H1 (cell line): ENCODE data around the gene CENPP. TPM values are rescaled to one million over a fixed set of nuclear protein-coding genes. Genes with fewer than 3 reads are reported as not detected.

Experiments used
- CTCF ChIA-PET: fragments of 300-600 bp; sonication (Branson Sonifier 250); formaldehyde crosslinking; loops from one replicate; lab custom pipeline; 2021; ENCODE audit not compliant: partially characterized antibody; lab: Charles Lee
- POLR2A ChIA-PET: fragments of 300-600 bp; sonication (Branson Sonifier 250); formaldehyde crosslinking; loops from one replicate; lab custom pipeline; 2021; ENCODE audit warnings: inconsistent platforms; ENCODE audit not compliant: partially characterized antibody; lab: Charles Lee
- DNase-seq, 2 experiments: peaks; one replicate each; pipeline versions ENCODE4 v3.0.0 to v3.0.0-alpha.2; 2010 to 2022; ENCODE audit warnings: low spot score in 2 of 2, low read depth in 1 of 2, mixed read lengths in 1 of 2
- FAIRE-seq: peaks from 2 replicates; lab custom pipeline; 2011; peaks lifted over from hg19 to GRCh38; lab: Jason Lieb, UNC
- H2AFZ ChIP-seq: 2 replicates; pipeline ENCODE4 v1.8.1; 2012; ENCODE audit warnings: low read length, inconsistent platforms
- H2AK5ac ChIP-seq: 2 replicates; pipeline ENCODE4 v1.6.1; 2013; ENCODE audit warnings: low read depth, low read length
- H2BK120ac ChIP-seq: replicated peaks from 2 replicates; pipeline ENCODE3; 2013; ENCODE audit warnings: low read depth, low read length, inconsistent platforms
- H2BK12ac ChIP-seq: 2 replicates; pipeline ENCODE4 v1.6.1; 2013; ENCODE audit warnings: low read depth, low read length
- H2BK15ac ChIP-seq: 2 replicates; pipeline ENCODE4 v1.6.1; 2013; ENCODE audit warnings: low read length
- H2BK20ac ChIP-seq: 2 replicates; pipeline ENCODE4 v1.6.1; 2013; ENCODE audit warnings: low read length
- H2BK5ac ChIP-seq: 2 replicates; pipeline ENCODE4 v1.6.1; 2013; ENCODE audit warnings: low read depth, low read length
- H3K14ac ChIP-seq: 2 replicates; pipeline ENCODE4 v1.6.1; 2013; ENCODE audit warnings: inconsistent platforms; ENCODE audit not compliant: insufficient read length
- H3K18ac ChIP-seq: 2 replicates; pipeline ENCODE4 v1.6.1; 2013; ENCODE audit warnings: low read length; ENCODE audit errors: extremely low read depth
- H3K23ac ChIP-seq: 2 replicates; pipeline ENCODE4 v1.6.1; 2013; ENCODE audit warnings: inconsistent platforms; ENCODE audit not compliant: insufficient read length
- H3K23me2 ChIP-seq: 2 replicates; pipeline ENCODE4 v1.6.1; 2013; ENCODE audit warnings: low read depth, low read length
- H3K27ac ChIP-seq: 2 replicates; pipeline ENCODE4 v1.6.1; 2011; ENCODE audit warnings: low read depth, low read length, inconsistent platforms
- H3K27me3 ChIP-seq, 4 experiments: replicated peaks in 1 of 4; 1 replicate in 1 of 4; 2 replicates in 3 of 4; pipeline versions ENCODE4 v1.6.1 to v1.8.1; 2011 to 2013; ENCODE audit warnings: low read length in 3 of 4, mild to moderate bottlenecking in 3 of 4, inconsistent platforms in 2 of 4, mixed read lengths in 2 of 4, moderate library complexity in 1 of 4; ENCODE audit not compliant: control insufficient read depth in 3 of 4, insufficient read depth in 3 of 4; ENCODE audit errors: extremely low read depth in 1 of 4
- H3K36me3 ChIP-seq, 4 experiments: 2 replicates each; pipeline versions ENCODE4 v1.6.1 to v1.8.1; 2011 to 2013; ENCODE audit warnings: mild to moderate bottlenecking in 4 of 4, low read length in 3 of 4, moderate library complexity in 2 of 4, control low read depth in 1 of 4, inconsistent platforms in 1 of 4; ENCODE audit not compliant: insufficient read depth in 4 of 4, control insufficient read depth in 2 of 4
- H3K4ac ChIP-seq: replicated peaks from 2 replicates; pipeline ENCODE3; 2013; ENCODE audit warnings: low read length, low read depth, mixed read lengths, inconsistent platforms; ENCODE audit not compliant: insufficient read length
- H3K4me1 ChIP-seq, 4 experiments: replicated peaks in 1 of 4; 1 replicate in 1 of 4; 2 replicates in 3 of 4; pipeline versions ENCODE4 v1.6.1 to v1.8.1; 2011 to 2013; ENCODE audit warnings: low read length in 3 of 4, inconsistent platforms in 2 of 4, mixed read lengths in 1 of 4; ENCODE audit not compliant: insufficient read depth in 4 of 4, control insufficient read depth in 3 of 4
- H3K4me2 ChIP-seq, 2 experiments: 2 replicates each; pipeline versions ENCODE4 v1.6.1 to v1.8.1; 2011 to 2013; ENCODE audit warnings: low read depth in 2 of 2, low read length in 2 of 2, control low read depth in 1 of 2, inconsistent platforms in 1 of 2, mild to moderate bottlenecking in 1 of 2; ENCODE audit not compliant: insufficient read depth in 1 of 2
- H3K4me3 ChIP-seq, 4 experiments: fragments of 200-600, 300-600 bp in 1 of 4; sonication (generic), shearing (Covaris generic), sonication (Bioruptor Twin) in 1 of 4; 2 replicates each; pipeline versions ENCODE4 v1.5.1 to v1.8.1; 2011 to 2016; ENCODE audit warnings: low read length in 4 of 4, low read depth in 3 of 4, control low read depth in 2 of 4, inconsistent platforms in 2 of 4, mild to moderate bottlenecking in 2 of 4, mixed read lengths in 1 of 4, moderate library complexity in 1 of 4; ENCODE audit not compliant: insufficient read depth in 2 of 4; ENCODE audit errors: extremely low read depth in 1 of 4
- H3K56ac ChIP-seq: replicated peaks from 2 replicates; pipeline ENCODE3; 2013; ENCODE audit warnings: low read depth, mild to moderate bottlenecking, mixed read lengths, low read length, inconsistent platforms; ENCODE audit not compliant: insufficient read length
- H3K79me1 ChIP-seq: 2 replicates; pipeline ENCODE4 v1.6.1; 2013; ENCODE audit warnings: low read depth, low read length, control low read depth
- H3K79me2 ChIP-seq, 2 experiments: 2 replicates each; pipeline versions ENCODE4 v1.6.1 to v1.8.1; 2012 to 2013; ENCODE audit warnings: low read length in 2 of 2, mild to moderate bottlenecking in 2 of 2, inconsistent platforms in 1 of 2; ENCODE audit not compliant: insufficient read depth in 2 of 2, control insufficient read depth in 1 of 2
- H3K9ac ChIP-seq, 4 experiments: replicated peaks in 1 of 4; 1 replicate in 1 of 4; 2 replicates in 3 of 4; pipeline versions ENCODE4 v1.6.1 to v1.8.1; 2011 to 2013; ENCODE audit warnings: low read depth in 3 of 4, low read length in 3 of 4, control low read depth in 2 of 4, mild to moderate bottlenecking in 2 of 4, moderate library complexity in 2 of 4, inconsistent platforms in 1 of 4; ENCODE audit errors: extremely low read depth in 1 of 4
- H3K9me3 ChIP-seq, 2 experiments: 2 replicates each; pipeline versions ENCODE4 v1.6.1 to v1.8.1; 2012 to 2013; ENCODE audit warnings: mild to moderate bottlenecking in 2 of 2, moderate library complexity in 2 of 2, control low read depth in 1 of 2, inconsistent platforms in 1 of 2, low read depth in 1 of 2, low read length in 1 of 2, mixed read lengths in 1 of 2; ENCODE audit not compliant: insufficient read depth in 2 of 2
- H4K20me1 ChIP-seq, 2 experiments: replicated peaks in 1 of 2; 2 replicates each; pipeline versions ENCODE3 to v1.8.1; 2011 to 2013; ENCODE audit warnings: inconsistent platforms in 2 of 2, low read length in 2 of 2, mild to moderate bottlenecking in 1 of 2; ENCODE audit not compliant: insufficient read depth in 2 of 2, control insufficient read depth in 1 of 2
- H4K5ac ChIP-seq: 2 replicates; pipeline ENCODE4 v1.6.1; 2013; ENCODE audit warnings: low read length, low read depth, mixed read lengths, inconsistent platforms; ENCODE audit not compliant: insufficient read length
- H4K8ac ChIP-seq: 2 replicates; pipeline ENCODE4 v1.8.0; 2013; ENCODE audit warnings: mild to moderate bottlenecking, moderate library complexity, low read length, inconsistent platforms; ENCODE audit not compliant: insufficient read depth; ENCODE audit errors: extremely low read depth
- H4K91ac ChIP-seq: replicated peaks from 2 replicates; pipeline ENCODE3; 2013; ENCODE audit warnings: low read length, mixed read lengths, inconsistent platforms; ENCODE audit not compliant: insufficient read length
- CBX5 ChIP-seq: fragments of 300-800, 300-1000 bp; sonication (generic); IDR thresholded peaks from 2 replicates; pipeline ENCODE4 v1.7.1; 2016; ENCODE audit warnings: antibody characterized with exemption, low read length, low read depth
- CREB1 ChIP-seq: IDR thresholded peaks from 2 replicates; pipeline ENCODE4 v1.6.1; 2012; ENCODE audit warnings: inconsistent platforms
- EZH2 ChIP-seq: fragments of 200-600 bp; sonication (generic); IDR thresholded peaks from 2 replicates; pipeline ENCODE4 v1.7.1; 2012; ENCODE audit warnings: low read depth, mild to moderate bottlenecking, moderate library complexity, low read length, inconsistent platforms; ENCODE audit not compliant: severe bottlenecking
- KDM1A ChIP-seq: fragments of 200-600, 300-600 bp; sonication (generic); IDR thresholded peaks from 2 replicates; pipeline ENCODE4 v1.7.1; 2016; ENCODE audit warnings: mild to moderate bottlenecking, low read length, borderline replicate concordance
- KDM4A ChIP-seq: IDR thresholded peaks from one replicate; pipeline ENCODE4 v1.7.1; 2012; ENCODE audit warnings: low read depth, mild to moderate bottlenecking, moderate library complexity, low read length, inconsistent platforms; ENCODE audit not compliant: severe bottlenecking
- MAX ChIP-seq: IDR thresholded peaks from 2 replicates; pipeline ENCODE4 v1.6.1; 2012; ENCODE audit warnings: inconsistent platforms
- PHF8 ChIP-seq: fragments of 200-600 bp; sonication (generic); conservative IDR thresholded peaks from 2 replicates; pipeline ENCODE4 v1.7.1; 2012; ENCODE audit warnings: low read depth, mild to moderate bottlenecking, inconsistent platforms, low read length, moderate library complexity
- POU5F1 ChIP-seq: IDR thresholded peaks from 2 replicates; pipeline ENCODE4 v1.6.1; 2011; ENCODE audit warnings: low read depth, mild to moderate bottlenecking, low read length, moderate library complexity
- RAD21 ChIP-seq, 2 experiments: IDR thresholded peaks in 1 of 2; conservative IDR thresholded peaks in 1 of 2; 2 replicates each; pipeline ENCODE4 v1.6.1; 2011; ENCODE audit warnings: low read depth in 2 of 2, low read length in 2 of 2, improper control_type of control experiment in 1 of 2, inconsistent platforms in 1 of 2, mild to moderate bottlenecking in 1 of 2, moderate library complexity in 1 of 2
- SAP30 ChIP-seq: fragments of 300-600 bp; sonication (generic); IDR thresholded peaks from 2 replicates; pipeline ENCODE4 v1.7.1; 2012; ENCODE audit warnings: low read length, moderate library complexity, mild to moderate bottlenecking, inconsistent platforms; ENCODE audit not compliant: insufficient read depth, insufficient replicate concordance
- SIN3A ChIP-seq, 2 experiments: IDR thresholded peaks in 1 of 2; conservative IDR thresholded peaks in 1 of 2; 2 replicates each; pipeline ENCODE4 v1.6.1; 2011 to 2012; ENCODE audit warnings: low read length in 2 of 2, improper control_type of control experiment in 1 of 2, low read depth in 1 of 2, mild to moderate bottlenecking in 1 of 2
- SP4 ChIP-seq: IDR thresholded peaks from 2 replicates; pipeline ENCODE4 v1.6.1; 2012; ENCODE audit warnings: low read length, inconsistent platforms
- SRF ChIP-seq: IDR thresholded peaks from 2 replicates; pipeline ENCODE4 v1.6.1; 2011; ENCODE audit warnings: mild to moderate bottlenecking, low read depth, low read length, moderate library complexity
- TAF1 ChIP-seq: IDR thresholded peaks from 2 replicates; pipeline ENCODE4 v1.6.1; 2011; ENCODE audit warnings: mild to moderate bottlenecking, low read depth, low read length
- ZNF274 ChIP-seq: IDR thresholded peaks from 2 replicates; pipeline ENCODE4 v1.7.0; 2012; ENCODE audit warnings: low read length, borderline replicate concordance; ENCODE audit errors: extremely low read depth
- WGBS, 2 experiments: shearing (Covaris generic) in 1 of 2; methylation state at CpG; one replicate each; pipeline versions ENCODE4 v1.1.6 to v1.1.7; 2013 to 2015; ENCODE audit warnings: low lambda C conversion rate in 2 of 2, mixed read lengths in 2 of 2, inconsistent platforms in 1 of 2, low coverage in 1 of 2, missing lambda C conversion rate in 1 of 2; ENCODE audit not compliant: insufficient replicate concordance in 2 of 2, insufficient coverage in 1 of 2, insufficient read length in 1 of 2; ENCODE audit errors: extremely low coverage in 1 of 2, missing lambda C conversion rate in 1 of 2; 5-methylcytosine and 5-hydroxymethylcytosine counted together
- polyA plus RNA-seq, 7 experiments: library from polyadenylated mRNA; depleted of rRNA in 3 of 7; stranded (reverse) in 5 of 7; unstranded in 2 of 7; fragments of >200 nt in 5 of 7; fragments of 200-250 nt in 2 of 7; gene quantifications; 1 replicate in 5 of 7; 2 replicates in 1 of 7; 4 replicates in 1 of 7; pipeline versions ENCODE4 v1.2.1 to v1.2.3, GENCODE V29; 2011 to 2013; ENCODE audit warnings: missing spikeins in 2 of 7, mixed read lengths in 2 of 7
- total RNA-seq: library from RNA; stranded (reverse); fragmentation: NEBNext Ultra II Directional; extraction: Animal tissue kit (Norgen Biotek cat#: 25700); gene quantifications from 2 replicates; pipeline ENCODE4 v1.2.1, GENCODE V29; 2021

Gene CENPP
- total and polyA plus RNA-seq, 2 of the 8 experiments (the other 6 are each of a cell fraction or from before 2014, with no cell fraction given) = 2.7 to 10.8 TPM

- POLR2A ChIA-PET = no interaction called here
- H3K4me2 ChIP-seq = no peak overlapping the region
- DNase-seq = no peak
- H3K4me3 ChIP-seq = no peak overlapping the region
- CTCF ChIA-PET = interaction anchor here (0.6 to 0.9 kb wide), 2 partner anchors 8 to 87 kb away, joined by 3 read pairs; no protein-coding TSS in a partner anchor
- no peaks in the 10 kb centered on the region for H3K36me3 ChIP-seq
- H2AFZ ChIP-seq = no peak overlapping the region
- H3K23me2 ChIP-seq = no peaks in the 10 kb centered on the region
- H3K18ac ChIP-seq = no peak overlapping the region
- no peak overlapping the region for H2BK12ac ChIP-seq
- no peaks in the 10 kb centered on the region for H3K27me3 ChIP-seq
- no peaks in the 10 kb centered on the region for H3K79me1 ChIP-seq
- H4K5ac ChIP-seq = no peak overlapping the region
- no peak overlapping the region for H3K56ac ChIP-seq
- H3K9me3 ChIP-seq = no peaks in the 10 kb centered on the region; a peak in 1 of 4 replicates
- H2BK15ac ChIP-seq = no peak overlapping the region
- H2BK120ac ChIP-seq = no peak overlapping the region
- H4K8ac ChIP-seq = no peak overlapping the region
- no peaks in the 10 kb centered on the region for H4K20me1 ChIP-seq
- H3K4ac ChIP-seq = no peak overlapping the region
- H3K27ac ChIP-seq = no peak overlapping the region
- no peak overlapping the region for H2BK5ac ChIP-seq
- no peak overlapping the region for H3K23ac ChIP-seq
- WGBS, 2 experiments = 95% methylated on average over 6 of the region's 6 CpGs; no CpG with 5 or more reads in 1 of the 2 experiments
- H3K4me1 ChIP-seq = no peaks in the 10 kb centered on the region
- no peaks in the 10 kb centered on the region for H3K79me2 ChIP-seq
- no peak for FAIRE-seq
- no peak overlapping the region for H2BK20ac ChIP-seq
- H4K91ac ChIP-seq = no peak overlapping the region
- no peak overlapping the region for H2AK5ac ChIP-seq
- no peak overlapping the region for H3K9ac ChIP-seq
- no peak overlapping the region for H3K14ac ChIP-seq
- TF ChIP-seq KDM4A (no peak), CBX5 (no peak), SAP30 (no peak), EZH2 (no peak), ZNF274 (no peak), KDM1A (no peak), TAF1 (no peak), POU5F1 (no peak), PHF8 (no peak), MAX (no peak), SIN3A (conservative IDR thresholded peaks at IDR 0.05 in 1 of 2, IDR thresholded peaks at IDR 0.05 in 1 of 2; ENCODE audit: low read depth in 1 of 2, low read length in 2 of 2) (no peak), SP4 (no peak), RAD21 (IDR thresholded peaks at IDR 0.05 in 1 of 2, conservative IDR thresholded peaks at IDR 0.05 in 1 of 2; ENCODE audit: low read depth in 2 of 2, low read length in 2 of 2) (no peak), SRF (no peak), CREB1 (no peak)
These were observed 114.9 kb downstream of the CENPP start for GRCh38 chr9:92440751-92441046.
